ENCODE results near the gene GAS6.
"Not testable (repeated sequence)": the region's sequence is repeated elsewhere in the genome, so short reads cannot be mapped to it uniquely, and the experiment has no call there.

GAS6 gene

DNA sequence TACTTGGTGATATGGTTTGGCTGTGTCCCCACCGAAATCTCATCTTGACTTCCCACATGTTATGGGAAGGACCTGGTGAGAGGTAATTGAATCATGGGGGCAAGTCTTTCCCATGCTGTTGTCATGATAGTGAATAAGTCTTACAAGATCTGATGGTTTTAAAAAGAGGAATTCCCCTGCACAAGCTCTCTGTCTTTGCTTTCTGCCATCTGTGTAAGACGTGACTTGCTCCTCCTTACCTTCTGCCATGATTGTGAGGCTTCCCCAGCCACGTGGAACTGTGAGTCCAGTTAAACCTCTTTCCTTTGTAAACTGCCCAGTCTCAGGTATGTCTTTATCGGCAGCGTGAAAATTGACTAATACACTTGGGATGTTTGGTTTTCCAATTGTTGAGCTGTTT is 4.0 kb upstream of the GAS6 start:
- not testable (repeated sequence) for DNase-seq (ENCODE audit: low read depth)

DNA sequence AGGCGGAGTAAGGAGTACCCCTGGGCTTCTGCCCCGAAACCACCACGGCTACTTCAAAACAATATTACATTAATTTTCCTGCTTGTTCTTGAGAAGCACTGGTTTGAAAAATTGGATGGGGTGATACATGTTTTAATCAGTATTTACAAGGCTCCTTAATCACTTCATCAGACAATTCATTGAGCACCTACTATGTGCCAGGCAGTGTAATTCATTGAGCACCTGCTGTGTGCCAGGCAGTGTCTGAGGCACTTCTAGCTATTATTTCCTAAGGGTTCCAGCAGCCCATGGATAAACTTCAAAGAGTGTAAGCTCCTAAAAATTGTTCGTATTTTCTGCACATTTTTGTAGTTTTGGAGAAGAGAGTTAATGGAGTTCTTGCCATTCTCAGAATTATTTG is 1.6 kb upstream of the GAS6 start:
- DNase-seq (ENCODE audit: low read depth) = no peak

DNA sequence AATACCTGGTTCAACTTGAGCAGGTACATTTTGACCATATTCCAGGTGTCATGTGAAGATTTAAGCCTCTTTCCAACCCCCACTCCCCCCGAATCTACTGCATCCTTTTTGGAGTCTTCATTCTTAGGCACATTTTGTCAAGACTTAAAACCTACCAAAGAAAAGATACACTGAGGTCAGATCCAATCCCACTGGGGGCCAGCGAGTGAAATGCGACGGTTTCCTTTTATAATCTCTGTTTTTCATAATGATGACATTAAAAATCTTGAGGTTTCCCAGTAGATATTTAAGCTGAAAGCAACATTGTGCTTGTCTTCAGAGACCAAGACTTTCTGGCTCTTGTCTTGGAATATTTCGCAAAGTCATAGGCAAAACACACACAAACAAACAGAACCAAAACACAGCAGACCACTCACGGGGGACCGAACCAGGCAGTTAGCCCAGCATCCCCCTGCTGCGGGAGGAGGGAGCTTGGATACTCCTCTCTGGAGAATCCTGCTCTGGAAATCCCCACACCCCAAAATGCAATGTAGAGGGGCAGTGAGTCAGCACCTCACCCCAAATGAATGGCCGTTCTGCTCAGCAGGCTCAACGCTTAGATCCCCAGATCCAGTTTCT is 506 bp upstream of the GAS6 start:
- peak; percentile 59 for DNase-seq (ENCODE audit: low read depth)

DNA sequence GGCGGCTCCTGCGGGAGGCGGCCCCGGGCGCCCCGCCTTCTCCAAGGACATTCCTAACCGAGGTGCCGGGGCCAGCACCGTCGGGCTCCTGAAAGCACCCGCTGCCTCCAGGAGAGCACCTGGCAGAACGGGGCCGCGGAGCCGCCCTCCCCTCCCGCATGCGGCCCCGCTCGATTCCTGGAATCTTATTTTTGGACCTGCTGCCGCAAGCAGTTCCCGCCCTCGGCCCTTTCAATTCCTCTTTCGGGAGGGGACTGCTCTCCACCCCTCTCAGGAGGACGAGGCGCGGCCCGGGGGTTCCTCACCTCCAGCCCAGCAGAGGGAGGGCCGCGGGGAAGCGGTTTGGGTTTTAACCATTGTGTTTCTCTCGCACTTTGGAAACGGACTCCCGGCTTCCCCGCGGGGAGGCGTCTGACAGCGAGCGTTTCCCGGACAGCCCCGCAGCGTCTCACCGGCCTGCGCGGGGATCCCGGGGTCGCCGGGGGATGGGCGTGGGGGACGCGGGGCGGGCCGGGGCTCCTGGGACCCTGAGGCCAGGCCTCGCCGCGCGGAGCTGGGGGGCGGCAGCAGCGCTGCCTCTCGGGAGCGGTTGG is 849 bp downstream of the GAS6 start:
- DNase-seq (ENCODE audit: low read depth) = peak; percentile 46

DNA sequence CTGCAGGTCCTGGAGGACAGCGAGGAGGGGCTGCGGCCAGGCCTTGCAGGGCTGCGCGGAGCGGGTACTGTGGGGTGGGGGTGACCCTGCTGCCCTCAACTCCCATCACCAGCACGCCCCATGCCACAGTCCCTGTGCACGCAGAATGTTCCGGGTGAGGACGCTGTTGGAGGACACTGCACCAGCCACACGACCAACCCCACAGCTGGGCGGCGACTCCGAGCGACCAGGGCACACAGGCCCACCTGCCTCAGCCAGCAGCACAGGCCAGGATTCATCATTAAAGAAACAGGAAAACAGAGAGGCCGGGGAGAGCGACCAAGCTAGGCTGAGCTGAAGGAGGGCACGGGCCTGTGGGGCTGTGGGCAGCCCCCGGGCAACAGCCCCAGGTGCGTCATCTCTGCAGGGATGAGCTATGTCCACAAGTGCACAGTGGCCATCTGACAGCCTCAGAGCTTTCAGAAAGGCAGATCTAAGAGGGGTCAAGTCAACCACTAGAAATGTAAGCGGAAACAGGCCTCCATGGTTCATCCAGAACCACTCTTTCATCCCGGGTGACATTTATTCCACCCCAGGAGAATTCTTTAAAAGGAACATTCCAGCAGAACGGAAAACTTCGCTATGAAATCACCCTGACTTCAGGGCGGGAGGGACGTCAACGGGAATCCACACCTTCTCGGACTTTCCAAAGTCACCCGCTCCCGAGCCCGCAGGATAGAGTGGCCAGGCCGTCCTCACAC is 1.5 kb downstream of the GAS6 start:
- DNase-seq (ENCODE audit: low read depth) = peak; percentile 86

DNA sequence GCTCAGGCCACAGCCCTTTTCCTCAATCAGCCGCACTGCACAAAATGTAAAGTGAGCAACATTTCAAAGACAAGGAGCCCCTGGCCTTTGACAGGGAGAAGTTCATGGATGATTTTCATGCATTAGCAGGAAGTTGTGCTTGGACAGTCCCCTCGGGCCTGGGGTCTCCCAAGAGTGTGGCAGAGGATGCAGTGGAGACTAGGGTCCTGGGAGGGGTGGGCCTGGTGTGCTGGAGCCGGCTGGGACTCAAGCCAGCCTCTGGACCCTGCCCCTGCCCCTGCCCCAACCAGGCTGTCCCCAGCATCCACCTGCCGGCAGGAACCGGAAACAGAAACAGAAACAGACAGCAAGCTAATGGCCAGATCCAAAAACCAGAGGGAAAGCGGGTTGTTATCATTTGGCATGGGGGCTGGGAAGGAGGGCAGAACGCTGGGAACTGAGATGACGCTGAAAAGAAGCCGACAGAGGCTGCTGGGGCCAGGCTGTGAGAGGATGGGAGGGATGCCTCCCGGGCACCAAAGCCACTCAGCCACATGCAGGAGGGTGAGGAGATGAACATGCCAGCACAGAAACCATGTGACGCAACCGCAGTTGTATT is 2.3 kb downstream of the GAS6 start:
- peak; percentile 73 for DNase-seq (ENCODE audit: low read depth)

DNA sequence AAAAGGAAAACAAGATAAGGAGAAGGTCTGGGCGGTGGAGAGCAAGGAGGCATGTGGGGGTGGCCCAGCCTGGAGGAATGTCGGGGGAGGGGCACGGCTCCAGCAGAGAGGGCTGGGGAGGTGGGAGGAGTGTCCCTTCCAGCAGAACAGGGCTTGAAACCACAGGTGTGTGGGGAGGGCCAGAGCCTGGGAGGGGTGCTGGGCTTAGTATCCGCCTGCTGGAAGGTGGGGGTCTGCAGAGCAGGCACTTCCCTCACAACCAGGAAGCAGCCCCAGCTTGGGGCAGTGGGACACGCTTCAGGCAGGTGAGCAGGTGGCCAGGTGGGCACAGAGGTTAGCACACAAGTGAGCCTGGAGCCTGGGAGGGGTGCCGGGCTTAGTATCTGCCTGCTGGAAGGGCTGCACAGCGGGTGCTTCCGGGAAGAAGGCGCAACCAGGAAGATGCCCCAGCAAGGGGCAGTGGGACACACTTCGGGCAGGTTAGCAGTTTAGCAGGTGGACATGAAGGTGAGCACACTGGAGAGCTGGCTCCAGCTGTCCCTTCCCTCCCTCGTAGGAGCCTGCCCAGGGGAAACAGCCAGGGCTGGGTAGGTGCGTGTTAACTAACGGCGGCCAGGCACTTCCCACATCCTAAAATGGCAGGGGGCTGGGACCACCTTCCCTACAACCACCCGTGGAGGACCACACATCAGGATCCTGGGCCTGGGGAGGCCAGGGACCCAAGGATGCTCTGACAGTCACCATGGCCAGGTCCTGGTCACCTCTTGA is 3.0 kb downstream of the GAS6 start:
- no peak for DNase-seq (ENCODE audit: low read depth)

DNA sequence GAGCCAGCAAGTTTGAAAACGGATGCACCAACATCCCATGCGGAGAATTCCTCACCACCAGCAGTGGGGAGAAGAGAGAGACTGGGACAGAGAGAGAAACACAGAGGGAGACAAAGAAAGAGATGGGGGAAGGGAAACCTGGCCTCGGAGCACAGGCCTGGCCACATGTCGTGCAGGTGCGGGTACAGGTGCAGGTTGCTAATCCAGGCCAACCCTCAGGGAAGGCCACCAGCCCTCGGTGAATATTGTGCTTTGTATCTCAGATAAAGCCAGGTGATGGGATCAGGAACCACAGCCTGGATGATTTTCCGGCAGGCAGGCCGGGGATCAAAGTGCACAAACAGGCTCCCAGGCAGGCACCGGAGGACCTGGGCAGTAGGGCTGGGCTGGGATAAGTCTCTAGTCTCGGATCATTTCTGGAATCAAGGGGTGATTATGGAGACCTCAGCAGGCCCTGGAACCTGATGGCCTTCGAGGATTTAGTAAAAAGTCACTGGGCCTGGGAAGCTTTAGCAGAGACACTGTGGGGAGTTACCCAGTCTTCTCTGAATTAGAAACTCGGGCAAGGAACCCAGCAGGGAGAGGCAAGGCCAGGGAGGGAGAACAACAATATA is 3.7 kb downstream of the GAS6 start:
- no peak for DNase-seq (ENCODE audit: low read depth)

DNA sequence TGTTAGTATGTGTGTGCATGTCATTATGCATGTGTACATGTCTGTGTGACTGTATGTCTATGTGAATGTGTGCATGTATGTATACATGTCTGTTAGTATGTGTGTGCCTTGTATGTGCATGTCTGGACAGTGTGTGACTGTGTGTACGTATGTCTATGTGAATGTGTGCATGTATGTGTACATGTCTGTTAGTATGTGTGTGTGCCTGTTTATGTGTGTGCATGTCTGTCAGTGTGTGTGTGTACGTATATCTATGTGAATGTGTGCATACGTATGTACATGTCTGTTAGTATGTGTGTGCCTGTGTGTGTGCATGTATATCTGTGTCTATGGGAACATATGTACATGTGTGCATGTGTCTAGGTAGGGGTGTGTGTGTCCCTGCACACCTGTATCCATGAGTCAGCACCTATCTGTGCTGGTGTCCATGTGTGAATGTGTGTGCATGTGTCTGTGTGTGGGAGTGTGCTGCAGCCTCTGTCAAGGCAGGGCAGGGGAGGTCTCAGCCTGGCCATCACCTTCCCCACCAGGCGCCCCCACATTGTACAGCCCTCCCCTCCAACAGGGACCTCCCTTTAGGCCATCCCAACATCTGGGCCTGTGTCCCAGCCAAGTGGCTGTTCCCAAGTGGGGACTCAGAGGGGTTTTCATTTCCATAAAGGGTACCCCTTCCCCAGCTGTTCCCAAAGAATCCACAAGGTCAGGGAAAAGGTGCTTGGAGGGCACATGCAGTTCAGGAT is 4.4 kb downstream of the GAS6 start:
- no peak for DNase-seq (ENCODE audit: low read depth)

DNA sequence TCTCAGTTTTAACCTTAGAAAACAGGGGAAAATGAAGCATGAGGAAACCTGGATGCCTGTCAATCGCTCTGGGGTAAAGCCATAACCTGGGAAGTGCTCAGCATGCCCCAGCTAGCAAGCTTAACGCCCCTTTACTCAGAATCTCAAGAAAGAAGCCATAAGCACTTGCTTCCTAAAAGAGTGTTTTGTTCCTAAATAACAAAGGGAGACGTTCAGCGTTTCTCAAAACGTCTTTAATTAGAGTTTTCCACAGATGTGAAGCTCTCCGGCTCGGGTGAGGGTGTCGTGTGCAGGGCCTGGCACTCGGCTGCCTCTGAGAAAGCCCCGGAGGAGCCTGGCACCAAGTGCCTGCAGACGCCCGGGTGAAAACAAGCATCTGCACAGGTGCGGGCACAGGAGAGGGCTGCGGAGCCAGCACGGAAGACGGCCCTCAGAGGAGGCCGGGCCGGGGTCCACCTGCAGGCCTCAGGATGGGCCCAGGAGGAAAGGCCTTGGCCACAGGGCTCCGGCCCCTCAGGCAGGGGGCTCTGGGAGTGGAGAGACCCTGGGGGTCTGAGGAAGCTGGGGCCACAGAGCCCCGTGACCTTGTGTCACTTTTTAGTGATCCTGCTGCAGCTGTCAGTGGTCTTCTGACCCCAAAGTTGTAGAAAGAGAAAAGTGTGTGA is 6.2 kb downstream of the GAS6 start:
- DNase-seq (ENCODE audit: low read depth) = no peak

DNA sequence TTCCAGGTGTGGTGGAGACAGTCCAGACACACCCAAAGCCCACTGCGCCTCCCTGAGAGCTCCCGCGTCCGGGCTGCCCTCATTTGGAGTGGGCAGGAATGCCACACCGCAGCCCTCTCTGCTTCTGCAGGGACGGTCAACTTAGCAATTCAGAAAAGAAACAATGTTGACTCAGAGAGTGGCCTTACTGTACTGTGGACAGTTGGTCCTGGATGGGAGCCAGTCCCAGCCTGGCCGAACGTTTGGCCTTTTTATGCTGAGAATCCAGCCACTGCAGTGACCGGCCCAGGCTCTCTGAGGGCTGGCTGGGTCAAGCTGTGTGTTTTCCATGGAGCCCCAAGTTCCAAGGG is 7.2 kb downstream of the GAS6 start:
- peak; percentile 81 for DNase-seq (ENCODE audit: low read depth)

DNA sequence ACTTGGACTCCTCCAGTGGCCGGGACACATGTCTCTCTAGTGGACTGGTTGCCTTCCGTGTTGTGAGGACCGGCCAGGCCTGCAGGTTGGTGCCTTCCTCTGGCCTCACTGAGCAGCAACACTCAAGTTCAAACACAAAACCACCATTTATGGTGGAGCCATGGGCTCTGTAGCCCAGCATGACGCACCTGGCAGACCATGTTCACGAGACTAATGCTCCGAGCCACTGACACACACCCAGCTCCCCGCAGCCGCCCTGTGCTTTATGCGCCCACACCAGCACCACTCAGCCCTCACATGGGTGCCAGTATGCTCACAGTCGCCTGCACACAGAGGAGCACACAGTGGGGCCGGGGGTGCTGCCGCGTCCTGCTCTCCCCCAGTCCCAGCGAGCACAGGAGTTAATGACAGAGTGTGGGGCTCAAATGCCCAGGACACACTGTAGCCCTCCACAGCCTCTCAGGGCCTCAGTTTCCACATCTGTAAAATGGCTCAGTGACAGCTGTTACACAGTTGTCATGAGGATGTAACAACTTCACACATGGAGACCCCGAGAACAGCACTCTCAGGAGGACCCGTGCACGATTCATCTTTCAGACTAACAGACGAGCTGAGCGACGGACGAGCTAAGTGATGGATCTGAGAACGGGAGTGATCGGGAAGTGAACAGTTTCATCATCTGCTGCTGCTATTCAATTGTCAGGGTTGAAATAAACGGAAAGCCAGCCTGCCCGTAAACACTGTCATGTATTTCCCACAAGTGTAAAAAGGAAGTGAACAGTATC is 7.8 kb downstream of the GAS6 start:
- no peak for DNase-seq (ENCODE audit: low read depth)

DNA sequence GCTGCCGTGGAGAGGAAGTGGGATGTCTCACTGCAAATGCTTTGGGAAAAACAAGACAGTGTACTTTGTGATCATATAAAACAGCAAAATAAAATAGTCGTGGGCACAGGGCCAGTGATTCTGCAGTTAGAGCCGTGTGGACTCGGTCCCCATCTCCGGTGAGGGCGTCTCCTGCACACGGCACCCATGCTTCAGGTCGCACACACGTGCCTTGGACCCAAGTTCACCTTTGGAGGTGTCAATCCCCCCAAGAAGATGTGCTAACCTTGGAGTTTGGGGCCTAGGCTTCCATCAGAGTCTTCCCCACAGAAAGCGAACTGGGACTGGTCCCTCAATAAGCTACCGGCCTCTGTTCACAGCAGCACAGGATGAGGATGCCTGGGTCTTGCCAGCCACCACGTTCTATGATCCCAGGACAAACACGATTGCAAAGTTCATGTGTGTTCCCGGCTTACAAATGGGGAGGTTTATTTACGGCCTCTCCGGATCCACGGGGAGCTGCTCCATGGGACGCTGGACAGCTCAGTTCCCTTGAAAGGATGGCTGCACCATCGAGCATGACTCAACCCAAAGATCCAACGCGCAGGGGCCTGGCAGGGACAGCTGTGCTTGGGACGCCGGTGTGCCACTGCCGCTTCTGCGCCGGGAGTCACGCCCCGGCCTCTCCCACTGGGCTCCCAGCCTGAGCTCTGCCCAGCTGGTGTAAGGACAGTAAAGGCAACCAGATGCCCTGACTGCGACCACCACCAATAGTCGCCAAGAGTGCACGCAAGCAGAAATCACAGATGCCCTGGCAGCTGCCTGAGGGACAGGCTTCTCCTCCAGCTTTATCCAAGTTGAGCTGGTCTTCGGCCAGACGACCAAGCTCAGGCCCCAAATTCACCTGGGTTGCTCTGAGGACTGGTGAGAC is 8.6 kb downstream of the GAS6 start:
- DNase-seq (ENCODE audit: low read depth) = no peak

DNA sequence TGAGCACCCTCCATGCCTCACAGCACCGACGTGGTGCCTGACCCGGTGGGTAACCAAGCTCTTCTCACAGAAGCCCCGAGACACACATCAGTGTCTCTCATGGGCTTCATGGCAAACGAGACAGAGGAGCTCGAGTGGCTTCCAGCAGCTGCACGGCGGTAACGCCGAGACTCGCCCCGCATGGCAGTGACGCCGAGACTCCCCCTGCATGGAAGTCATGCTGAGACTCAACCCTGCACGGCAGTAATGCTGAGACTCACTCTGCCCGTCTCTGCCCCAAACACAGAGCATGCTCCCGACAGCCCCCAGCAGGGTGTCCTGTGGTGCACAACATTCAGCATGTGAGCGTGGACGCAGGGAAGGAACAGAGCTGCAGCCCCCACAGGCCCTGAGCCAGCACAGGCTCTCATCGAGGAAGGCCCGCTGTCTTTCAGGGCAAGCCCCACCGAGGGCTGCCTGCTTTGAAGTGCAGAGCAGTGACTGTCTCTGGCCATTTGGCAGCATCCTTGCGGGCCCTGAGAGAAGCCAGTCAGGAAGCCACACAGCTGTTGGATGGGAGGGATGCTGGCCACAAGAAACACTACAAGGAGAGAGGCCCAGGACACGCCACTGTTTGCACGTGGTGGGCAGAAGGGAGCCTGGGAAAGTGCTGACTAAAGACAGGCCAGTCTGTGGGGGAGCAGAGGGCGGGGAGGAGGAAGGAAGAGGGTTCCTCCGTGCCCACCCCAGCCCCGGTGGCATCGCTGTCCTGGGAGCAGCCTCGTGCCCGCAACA is 9.5 kb downstream of the GAS6 start:
- no peak for DNase-seq (ENCODE audit: low read depth)

DNA sequence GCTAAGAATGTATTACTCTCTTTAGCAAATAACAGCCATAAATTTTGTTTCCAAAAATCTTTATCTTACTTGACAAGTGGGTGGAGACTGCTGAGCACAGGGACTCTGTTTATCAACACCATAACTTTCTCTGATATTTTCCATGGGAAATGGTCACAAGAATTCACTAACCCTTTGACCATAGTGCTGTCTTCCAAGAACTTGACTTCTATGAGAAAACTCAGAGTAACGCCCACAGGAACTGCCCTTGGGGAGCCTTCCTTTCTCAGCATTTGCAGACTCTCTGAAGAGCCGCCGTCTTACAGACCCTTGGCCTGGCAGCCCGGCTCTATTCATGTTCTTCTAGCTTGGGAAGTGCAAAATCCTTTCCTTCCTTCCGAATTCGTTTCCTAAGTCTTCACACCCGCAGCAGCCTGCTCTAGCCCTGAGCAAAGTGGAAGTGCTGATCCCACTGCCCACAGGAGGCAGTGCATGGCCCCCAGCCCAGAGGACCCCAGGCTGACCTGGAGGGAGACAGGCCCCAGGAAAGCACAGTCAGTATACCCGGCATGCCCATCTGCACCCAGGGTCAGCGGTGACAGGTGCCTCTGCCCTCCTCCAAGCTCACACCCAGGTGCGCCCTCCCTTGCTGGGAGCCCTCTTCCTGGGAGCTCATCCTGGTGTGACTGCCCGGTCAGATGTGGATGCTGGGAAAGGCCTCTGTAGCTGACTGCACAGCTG is 10.2 kb downstream of the GAS6 start:
- DNase-seq (ENCODE audit: low read depth) = no peak

DNA sequence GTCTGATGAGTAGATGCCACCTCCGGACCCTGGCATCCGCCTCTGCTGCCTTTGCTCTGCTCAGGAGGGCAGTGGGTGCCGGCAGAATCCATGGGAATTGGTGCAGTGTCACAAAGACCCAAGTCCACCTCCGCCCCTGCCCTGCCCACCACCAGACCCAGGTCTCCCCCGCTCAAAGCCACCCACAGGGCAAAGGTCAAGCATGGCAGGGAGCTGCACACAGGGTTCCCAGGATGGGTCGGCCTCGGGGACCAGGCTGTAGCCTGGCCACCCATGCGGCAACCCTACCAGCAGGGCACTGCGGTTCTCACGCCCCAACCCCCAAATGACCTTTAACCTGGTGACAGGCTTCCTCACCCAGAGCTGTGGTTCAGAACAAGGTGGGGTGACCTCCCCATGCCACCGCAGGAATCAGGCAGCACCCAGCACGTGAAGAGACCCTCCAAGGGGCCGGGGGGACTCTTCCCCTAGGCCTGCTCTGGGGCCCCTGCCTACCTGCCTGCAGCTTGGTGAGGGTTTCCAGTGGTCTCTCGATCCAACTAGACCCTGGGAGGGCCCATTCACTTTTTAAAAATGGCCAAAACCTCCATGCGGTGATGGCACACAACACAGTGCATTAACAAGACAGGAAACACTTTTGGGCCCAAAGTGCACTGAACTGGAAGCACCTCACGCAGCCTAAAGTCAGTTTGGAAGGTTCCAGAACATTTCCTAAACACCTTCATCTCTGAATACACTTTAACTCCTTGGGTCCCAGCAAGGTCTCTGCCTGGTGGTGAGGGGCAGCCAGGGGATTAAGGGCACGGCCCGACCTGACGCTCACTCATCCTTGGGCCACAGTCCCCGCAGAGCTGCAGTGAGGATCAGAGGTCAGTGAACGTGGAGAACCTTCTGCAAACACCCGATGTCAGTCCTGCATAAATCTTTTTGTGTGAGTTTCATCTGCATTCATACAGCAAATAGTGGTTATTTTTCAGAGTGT is 11.0 kb downstream of the GAS6 start:
- DNase-seq (ENCODE audit: low read depth) = no peak

Data from ELR (cell line).